ENCODE measurements around the gene PEX11B.
A peak's percentile ranks its signal among the peaks of the same experiment; 100 is the strongest.

The PEX11B gene

DNA sequence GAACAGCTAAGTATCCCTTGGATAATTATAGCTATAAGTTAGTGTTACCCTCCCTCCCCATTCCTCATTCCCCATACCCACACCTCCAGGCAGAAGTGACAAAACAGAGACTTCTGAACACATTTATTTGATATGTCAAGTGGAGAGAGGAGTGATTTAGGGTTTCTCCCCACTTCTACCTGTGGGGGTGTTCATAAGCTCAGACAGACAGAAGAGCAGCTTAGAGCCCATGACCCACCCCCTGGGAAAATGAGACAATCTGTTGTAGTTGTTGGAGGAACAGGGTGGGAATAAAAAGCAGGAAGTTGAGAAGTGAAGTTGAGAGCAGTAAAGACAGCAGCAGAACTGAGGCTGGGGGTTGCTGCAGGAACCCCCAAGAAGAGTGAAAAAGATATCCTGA, 40.8 kb upstream of the PEX11B start:
- Mint-ChIP-seq H3K27ac (ENCODE audit: low read depth) (no peak overlapping the region), H3K36me3 (ENCODE audit: insufficient read depth) (peaks cover 11% of the 10 kb centered on the region), H3K9me3 (no peaks in the 10 kb centered on the region), H3K4me1 (peaks cover 83% of the 10 kb centered on the region), H3K27me3 (no peaks in the 10 kb centered on the region), H3K4me3 (peak overlapping the region; percentile 89)
- ATAC-seq (replicated peaks; ENCODE audit: extremely low read depth, poor library complexity, severe bottlenecking): no peak
- DNase-seq (ENCODE audit: low spot score in 2 of 2): no peak

DNA sequence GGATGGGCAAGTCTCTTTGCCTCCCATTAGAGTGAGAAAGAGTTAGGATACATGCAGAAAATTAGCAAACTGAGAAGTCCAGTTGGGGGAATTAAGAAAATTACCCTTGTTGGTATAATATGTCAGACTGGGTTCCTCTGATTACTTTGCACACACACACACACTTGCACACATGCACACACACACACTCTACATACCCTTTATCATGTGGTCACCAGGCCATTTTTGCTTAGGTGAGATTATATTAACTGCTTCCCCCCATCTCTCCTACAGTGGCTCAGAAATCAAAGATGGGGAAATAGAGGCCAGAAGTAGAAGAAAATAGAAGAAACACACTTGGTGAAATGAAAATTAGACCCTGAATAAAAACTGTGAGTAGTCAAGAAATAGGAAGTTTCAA, 40.2 kb upstream of the PEX11B start:
- H3K4me3 Mint-ChIP-seq: no peak overlapping the region
- H3K27me3 Mint-ChIP-seq: no peaks in the 10 kb centered on the region
- no peak for DNase-seq (ENCODE audit: low spot score in 2 of 2)
- peaks cover 83% of the 10 kb centered on the region for H3K4me1 Mint-ChIP-seq
- H3K27ac Mint-ChIP-seq (ENCODE audit: low read depth): peak overlapping the region; percentile 89
- no peak for ATAC-seq (replicated peaks; ENCODE audit: extremely low read depth, poor library complexity, severe bottlenecking)
- peaks cover 12% of the 10 kb centered on the region for H3K36me3 Mint-ChIP-seq (ENCODE audit: insufficient read depth)
- H3K9me3 Mint-ChIP-seq: no peaks in the 10 kb centered on the region

DNA sequence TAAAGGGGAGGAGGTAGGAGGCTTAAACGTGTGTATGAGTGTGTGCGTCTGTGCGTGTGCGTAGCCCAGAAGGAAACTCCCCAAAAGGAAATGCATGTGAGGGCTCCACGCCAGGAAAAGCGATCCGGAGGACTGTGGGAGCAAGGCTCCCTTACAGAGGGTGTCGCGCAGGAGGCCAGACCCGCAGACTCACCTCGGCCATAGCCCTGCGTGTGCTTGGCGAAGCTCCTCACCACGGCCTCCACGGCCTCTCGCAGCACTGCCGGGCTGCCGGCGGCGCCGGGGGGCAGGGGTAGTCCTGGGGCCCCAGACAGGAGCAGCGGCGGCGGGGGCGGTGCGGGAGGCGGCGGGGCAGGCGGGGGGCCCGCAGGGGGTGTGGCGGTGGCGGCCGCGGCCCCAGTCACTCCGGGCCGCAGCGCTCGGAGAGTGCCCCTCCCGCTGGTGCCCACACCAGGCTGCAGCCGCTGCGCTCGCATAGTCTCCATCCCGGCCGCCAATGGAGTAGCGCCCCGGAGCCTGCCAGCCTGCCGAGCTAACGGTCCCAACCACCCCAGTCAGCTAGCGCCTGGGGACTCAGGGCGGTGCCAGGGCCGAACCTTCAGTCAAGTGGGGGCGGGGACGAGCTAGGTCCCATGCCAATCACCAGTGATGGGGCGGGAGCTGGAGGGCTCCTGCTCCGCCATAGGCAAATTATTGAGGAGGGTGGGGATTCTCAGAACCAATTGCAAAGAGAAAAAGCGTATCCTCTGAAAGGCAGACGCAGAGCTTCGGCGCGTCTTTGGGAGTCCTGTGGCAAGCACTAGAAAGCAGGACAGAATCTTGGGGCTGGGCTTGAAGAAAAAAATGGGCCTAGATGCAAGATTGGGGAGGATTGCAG, 39.2 kb upstream of the PEX11B start, which contains the start of gene LIX1L:
Gene LIX1L (minus strand): TSS at position 575 of the 877 bp plus-strand sequence. CDS start 90 bp downstream, at position 485.
- H3K27me3 Mint-ChIP-seq: no peaks in the 10 kb centered on the region

DNA sequence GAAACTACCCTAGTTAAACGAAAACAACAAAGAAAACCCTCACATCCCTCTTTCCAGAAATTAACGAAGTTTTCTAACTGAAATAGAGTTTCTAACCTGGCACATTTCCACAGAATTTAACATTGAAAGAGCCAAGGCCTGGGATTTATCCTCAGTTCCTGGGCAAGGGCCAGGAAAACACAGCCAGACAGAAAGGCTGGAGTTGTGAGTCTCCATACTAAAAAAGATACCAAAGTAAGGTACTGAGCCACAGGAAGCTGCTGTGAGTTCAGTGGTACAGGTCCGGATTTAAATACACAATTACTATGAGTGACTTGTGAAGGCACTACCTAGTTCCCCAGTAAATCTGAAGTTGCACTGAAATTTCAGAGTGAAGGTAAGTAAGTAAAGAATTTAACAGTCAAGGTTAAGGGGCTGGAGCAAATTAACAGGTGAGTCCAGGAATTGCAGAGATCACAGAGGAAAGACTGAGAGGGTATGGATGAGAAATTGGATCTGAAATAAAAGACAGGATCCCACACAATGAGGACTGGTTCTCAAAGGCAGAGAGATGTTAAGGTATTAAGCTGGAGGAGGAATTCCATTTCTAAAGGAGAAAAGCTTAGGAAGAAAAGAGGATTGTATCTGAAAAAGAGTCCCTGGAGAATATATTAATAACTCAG, 38.4 kb upstream of the PEX11B start:
- Mint-ChIP-seq H3K9me3 (no peaks in the 10 kb centered on the region), H3K36me3 (ENCODE audit: insufficient read depth) (peaks cover 12% of the 10 kb centered on the region), H3K4me3 (peak overlapping the region; percentile 91), H3K4me1 (peaks cover 77% of the 10 kb centered on the region), H3K27ac (ENCODE audit: low read depth) (peak overlapping the region; percentile 89), H3K27me3 (no peaks in the 10 kb centered on the region)
- ATAC-seq (replicated peaks; ENCODE audit: extremely low read depth, poor library complexity, severe bottlenecking) (no peak), DNase-seq (ENCODE audit: low spot score in 2 of 2) (no peak)

More for the DNA sequence above, 39.2 kb upstream of the PEX11B start, which contains the start of gene LIX1L:
- H3K27ac Mint-ChIP-seq (ENCODE audit: low read depth): peak within 1 kb of the TSS; percentile 89
- H3K4me1 Mint-ChIP-seq: peaks cover 78% of the 10 kb centered on the region
- peak within 1 kb of the TSS; percentile 91 for H3K4me3 Mint-ChIP-seq
- H3K36me3 Mint-ChIP-seq (ENCODE audit: insufficient read depth): peaks cover 11% of the 10 kb centered on the region
- peak; percentile 90 for ATAC-seq (replicated peaks; ENCODE audit: extremely low read depth, poor library complexity, severe bottlenecking)
- DNase-seq (ENCODE audit: low spot score in 2 of 2): peak; percentile 87 to 93
- no peaks in the 10 kb centered on the region for H3K9me3 Mint-ChIP-seq

DNA sequence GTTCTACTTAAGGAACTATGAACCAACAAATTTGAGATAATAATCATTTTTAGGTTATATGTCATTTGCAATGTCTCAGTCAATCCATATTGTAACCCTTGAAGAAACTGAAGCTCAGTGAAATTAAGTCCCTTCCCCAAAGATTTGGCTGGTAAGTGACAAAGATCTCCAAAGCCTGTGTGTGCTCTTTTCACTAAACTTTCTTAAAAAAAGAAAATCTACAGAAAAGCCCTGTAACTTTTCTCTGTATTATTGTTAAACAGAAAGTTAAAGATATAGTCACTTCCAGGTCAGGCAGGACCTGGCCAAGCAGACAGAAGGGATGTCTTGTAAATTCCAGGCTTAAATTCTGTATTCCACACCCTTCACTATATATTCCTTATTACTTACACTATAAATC, 37.8 kb upstream of the PEX11B start:
- H3K36me3 Mint-ChIP-seq (ENCODE audit: insufficient read depth): peaks cover 15% of the 10 kb centered on the region
- no peaks in the 10 kb centered on the region for H3K9me3 Mint-ChIP-seq
- no peaks in the 10 kb centered on the region for H3K27me3 Mint-ChIP-seq
- peak overlapping the region; percentile 89 for H3K27ac Mint-ChIP-seq (ENCODE audit: low read depth)
- no peak for ATAC-seq (replicated peaks; ENCODE audit: extremely low read depth, poor library complexity, severe bottlenecking)
- peak overlapping the region; percentile 91 for H3K4me3 Mint-ChIP-seq
- peaks cover 77% of the 10 kb centered on the region for H3K4me1 Mint-ChIP-seq
- DNase-seq (ENCODE audit: low spot score in 2 of 2): no peak

DNA sequence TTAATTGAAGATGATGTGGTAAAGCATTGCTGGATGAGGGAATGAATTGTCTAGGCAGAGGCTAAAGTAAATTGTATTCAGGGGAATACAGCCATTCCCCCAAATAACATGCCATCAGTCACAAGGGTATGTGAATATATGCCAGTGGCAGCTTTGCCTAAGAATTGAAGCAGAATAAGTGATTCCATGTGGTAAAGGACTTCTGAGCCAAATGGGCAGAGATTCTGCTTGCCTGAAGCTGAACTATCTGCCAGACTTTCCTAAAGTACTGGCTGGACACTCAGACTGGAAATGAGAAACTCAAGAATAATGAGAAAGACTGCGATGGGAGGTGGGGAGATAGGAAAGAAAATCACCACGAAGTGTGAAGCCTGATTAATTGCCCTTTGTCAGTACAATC, 36.9 kb upstream of the PEX11B start:
- DNase-seq (ENCODE audit: low spot score in 2 of 2) (no peak), ATAC-seq (replicated peaks; ENCODE audit: extremely low read depth, poor library complexity, severe bottlenecking) (no peak)
- peak overlapping the region; percentile 91 for H3K4me3 Mint-ChIP-seq
- peaks cover 80% of the 10 kb centered on the region for H3K4me1 Mint-ChIP-seq
- H3K9me3 Mint-ChIP-seq: no peaks in the 10 kb centered on the region
- H3K27me3 Mint-ChIP-seq: no peaks in the 10 kb centered on the region
- no peak overlapping the region for H3K27ac Mint-ChIP-seq (ENCODE audit: low read depth)
- peaks cover 15% of the 10 kb centered on the region for H3K36me3 Mint-ChIP-seq (ENCODE audit: insufficient read depth)

DNA sequence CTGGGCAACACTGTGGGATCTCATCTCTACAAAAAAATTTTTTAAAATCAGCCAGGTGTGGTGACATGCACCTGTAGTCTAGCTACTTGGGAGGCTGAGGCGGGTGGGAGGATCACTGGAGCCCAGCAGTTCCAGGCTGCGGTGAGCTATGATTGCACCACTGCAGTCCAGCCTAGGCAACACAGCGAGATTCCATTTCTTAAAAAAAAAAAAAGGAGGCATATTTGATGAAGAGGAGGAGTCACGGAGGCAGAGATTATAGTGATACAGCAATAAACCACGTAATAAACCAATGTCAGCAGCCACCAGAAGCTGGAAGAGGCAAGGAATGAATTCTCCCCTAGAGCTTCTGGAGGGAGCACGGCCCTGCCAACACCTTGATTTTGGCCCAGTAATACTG, 35.3 kb upstream of the PEX11B start:
- Mint-ChIP-seq H3K27ac (ENCODE audit: low read depth) (no peak overlapping the region), H3K27me3 (no peaks in the 10 kb centered on the region), H3K4me1 (peaks cover 82% of the 10 kb centered on the region), H3K4me3 (peak overlapping the region; percentile 40), H3K36me3 (ENCODE audit: insufficient read depth) (peaks cover 19% of the 10 kb centered on the region), H3K9me3 (no peaks in the 10 kb centered on the region)
- no peak for ATAC-seq (replicated peaks; ENCODE audit: extremely low read depth, poor library complexity, severe bottlenecking)
- no peak for DNase-seq (ENCODE audit: low spot score in 2 of 2)

DNA sequence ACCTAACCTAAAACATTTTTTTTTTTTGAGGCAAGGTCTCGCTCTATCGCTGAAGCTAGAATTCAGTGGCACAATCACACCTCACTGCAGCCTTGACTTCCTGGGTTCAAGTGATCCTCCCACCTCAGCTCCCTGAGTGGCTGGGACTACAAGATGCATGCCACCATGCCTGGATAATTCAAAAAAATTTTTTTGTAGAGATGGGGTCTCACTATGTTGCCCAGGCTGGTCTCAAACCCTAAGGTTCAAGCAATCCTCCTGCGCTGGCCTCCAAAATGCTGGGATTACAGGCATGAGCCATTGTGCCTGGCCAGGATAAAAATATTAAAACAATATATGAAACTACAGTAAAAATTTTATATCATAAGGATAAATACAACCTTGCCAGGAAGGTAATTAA, 34.4 kb upstream of the PEX11B start:
- H3K9me3 Mint-ChIP-seq: no peaks in the 10 kb centered on the region
- no peak overlapping the region for H3K4me3 Mint-ChIP-seq
- peaks cover 19% of the 10 kb centered on the region for H3K36me3 Mint-ChIP-seq (ENCODE audit: insufficient read depth)
- H3K27me3 Mint-ChIP-seq: no peaks in the 10 kb centered on the region
- peak overlapping the region; percentile 16 for H3K27ac Mint-ChIP-seq (ENCODE audit: low read depth)
- ATAC-seq (replicated peaks; ENCODE audit: extremely low read depth, poor library complexity, severe bottlenecking) (no peak), DNase-seq (ENCODE audit: low spot score in 2 of 2) (no peak)
- H3K4me1 Mint-ChIP-seq: peaks cover 73% of the 10 kb centered on the region

DNA sequence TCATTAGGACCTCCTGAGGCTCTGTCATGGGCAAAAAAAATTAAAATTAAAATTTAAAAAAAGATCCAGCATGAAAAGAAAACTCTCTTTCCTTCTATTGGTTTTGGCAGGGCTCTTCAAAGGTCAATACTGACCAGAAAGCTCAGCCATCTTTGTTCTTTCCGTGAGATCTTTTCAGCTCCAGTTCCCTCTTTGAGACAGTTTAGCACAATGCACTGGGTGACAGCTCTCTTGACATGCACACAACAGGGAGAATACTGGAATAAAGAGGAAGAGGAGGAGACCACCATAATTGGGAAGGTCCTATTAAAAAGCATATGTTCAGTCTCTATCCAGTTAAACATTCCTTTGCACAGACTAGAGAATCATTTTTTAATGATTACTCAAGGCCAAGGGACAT, 33.0 kb upstream of the PEX11B start:
- Mint-ChIP-seq H3K27me3 (no peaks in the 10 kb centered on the region), H3K9me3 (no peaks in the 10 kb centered on the region), H3K4me1 (peaks cover 63% of the 10 kb centered on the region), H3K4me3 (no peak overlapping the region), H3K36me3 (ENCODE audit: insufficient read depth) (peaks cover 15% of the 10 kb centered on the region), H3K27ac (ENCODE audit: low read depth) (peak overlapping the region; percentile 17)
- no peak for ATAC-seq (replicated peaks; ENCODE audit: extremely low read depth, poor library complexity, severe bottlenecking)
- no peak for DNase-seq (ENCODE audit: low spot score in 2 of 2)

DNA sequence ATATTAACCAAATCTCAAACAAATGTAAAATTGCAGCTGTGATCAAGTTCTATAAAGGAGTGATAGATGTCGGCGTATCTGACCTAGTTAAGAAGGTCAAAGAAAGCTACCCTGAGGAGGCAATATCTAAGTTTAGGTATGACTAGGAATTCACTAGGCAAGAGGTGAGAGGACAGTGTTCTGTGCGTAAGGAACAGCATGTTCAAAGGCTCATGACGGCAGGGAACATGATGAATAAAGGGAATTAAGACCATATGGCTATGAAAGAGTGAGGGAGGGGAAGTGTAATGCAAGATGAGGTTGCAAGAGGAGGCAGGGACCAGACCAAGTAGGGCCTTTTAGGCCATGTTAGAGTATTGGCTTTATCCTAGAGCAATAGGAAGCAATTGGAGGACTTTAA, 30.7 kb upstream of the PEX11B start:
- ATAC-seq (replicated peaks; ENCODE audit: extremely low read depth, poor library complexity, severe bottlenecking): no peak
- no peaks in the 10 kb centered on the region for H3K27me3 Mint-ChIP-seq
- DNase-seq (ENCODE audit: low spot score in 2 of 2): no peak
- H3K4me1 Mint-ChIP-seq: peaks cover 41% of the 10 kb centered on the region
- H3K4me3 Mint-ChIP-seq: no peak overlapping the region
- peaks cover 31% of the 10 kb centered on the region for H3K36me3 Mint-ChIP-seq (ENCODE audit: insufficient read depth)
- peak overlapping the region; percentile 2 for H3K27ac Mint-ChIP-seq (ENCODE audit: low read depth)
- no peaks in the 10 kb centered on the region for H3K9me3 Mint-ChIP-seq

DNA sequence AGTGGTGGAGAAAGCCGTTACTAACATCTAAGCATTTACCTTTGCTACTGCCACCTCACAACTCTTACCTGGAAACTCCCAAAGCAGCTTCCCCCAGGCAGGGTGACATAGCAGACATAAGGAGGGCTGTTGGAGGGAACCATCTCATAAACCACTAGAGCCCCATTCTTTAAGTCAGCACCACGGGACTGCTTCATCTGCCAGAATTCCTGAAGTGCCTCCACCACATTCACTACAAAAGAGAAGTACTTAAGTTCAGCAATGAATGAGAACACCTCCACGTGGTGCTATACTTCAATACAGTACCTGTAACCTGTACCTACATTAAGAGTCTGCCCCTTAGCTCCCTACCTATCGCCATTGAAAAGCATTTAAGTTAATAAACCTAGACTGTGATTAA, 29.0 kb upstream of the PEX11B start:
- Mint-ChIP-seq H3K9me3 (no peaks in the 10 kb centered on the region), H3K27ac (ENCODE audit: low read depth) (peak overlapping the region; percentile 46), H3K36me3 (ENCODE audit: insufficient read depth) (peaks cover 40% of the 10 kb centered on the region), H3K4me3 (no peak overlapping the region), H3K4me1 (peaks cover 31% of the 10 kb centered on the region), H3K27me3 (no peaks in the 10 kb centered on the region)
- DNase-seq (ENCODE audit: low spot score in 2 of 2) (no peak), ATAC-seq (replicated peaks; ENCODE audit: extremely low read depth, poor library complexity, severe bottlenecking) (no peak)

DNA sequence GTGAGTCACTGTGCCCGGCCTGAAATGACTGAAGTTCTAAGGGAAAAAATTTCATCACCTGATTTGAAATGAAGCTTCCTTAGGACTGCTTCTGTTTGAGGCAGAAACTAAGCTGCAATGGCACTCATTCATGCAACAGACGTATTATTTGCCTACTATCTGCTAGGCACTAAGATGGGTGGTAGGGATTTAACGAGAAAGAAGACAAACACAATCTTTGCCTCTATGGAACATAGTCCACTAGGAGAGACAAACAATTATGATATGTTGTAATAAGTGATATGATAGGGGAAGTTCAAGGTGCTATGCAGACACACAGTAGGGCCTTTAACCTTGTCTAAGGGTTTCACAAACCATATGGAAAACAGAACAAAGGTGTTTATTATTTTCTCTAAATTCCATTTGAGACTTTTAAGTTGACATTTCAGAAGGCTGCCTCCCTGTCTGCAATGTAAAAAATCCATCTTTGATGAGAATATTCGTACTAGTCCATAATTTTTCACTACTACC, 28.0 kb upstream of the PEX11B start:
- Mint-ChIP-seq H3K27ac (ENCODE audit: low read depth) (no peak overlapping the region), H3K36me3 (ENCODE audit: insufficient read depth) (peaks cover 47% of the 10 kb centered on the region), H3K9me3 (no peaks in the 10 kb centered on the region), H3K4me3 (no peak overlapping the region), H3K27me3 (no peaks in the 10 kb centered on the region), H3K4me1 (peaks cover 22% of the 10 kb centered on the region)
- DNase-seq (ENCODE audit: low spot score in 2 of 2) (no peak), ATAC-seq (replicated peaks; ENCODE audit: extremely low read depth, poor library complexity, severe bottlenecking) (no peak)

DNA sequence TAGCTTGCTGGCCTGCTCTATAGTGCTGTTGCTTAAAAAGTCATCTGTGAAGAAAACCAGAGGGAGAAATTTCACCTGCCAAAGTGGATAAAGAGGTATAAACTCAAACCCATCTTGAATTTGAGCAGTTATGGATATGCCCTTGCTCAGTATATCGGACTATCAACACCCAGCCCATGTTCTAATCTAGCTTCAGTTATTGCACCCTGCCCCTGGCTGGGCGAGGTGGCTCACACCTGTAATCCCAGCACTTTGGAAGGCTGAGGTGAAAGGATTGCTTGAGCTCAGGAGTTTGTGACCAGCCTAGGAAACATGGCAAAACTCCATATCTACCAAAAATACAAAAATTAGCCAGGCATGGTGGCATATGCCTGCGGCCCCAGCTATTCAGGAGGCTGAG, 26.0 kb upstream of the PEX11B start:
- peak overlapping the region; percentile 59 for H3K27ac Mint-ChIP-seq (ENCODE audit: low read depth)
- H3K9me3 Mint-ChIP-seq: no peaks in the 10 kb centered on the region
- H3K4me3 Mint-ChIP-seq: no peak overlapping the region
- peaks cover 6% of the 10 kb centered on the region for H3K4me1 Mint-ChIP-seq
- peaks cover 56% of the 10 kb centered on the region for H3K36me3 Mint-ChIP-seq (ENCODE audit: insufficient read depth)
- DNase-seq (ENCODE audit: low spot score in 2 of 2): no peak
- no peak for ATAC-seq (replicated peaks; ENCODE audit: extremely low read depth, poor library complexity, severe bottlenecking)
- H3K27me3 Mint-ChIP-seq: no peaks in the 10 kb centered on the region

All from central memory CD8-positive, alpha-beta T cell (primary cell).